ENCODE results near the gene CD3G. TPM values are rescaled to one million over a fixed set of nuclear protein-coding genes. Genes with fewer than 3 reads are reported as not detected.

CD3G gene
- total and polyA plus RNA-seq, 2 experiments from 2014 or later, result not detected

GRCh38 chr11:118343248-118343647, 896 bp upstream of the CD3G start:
- no peaks in the 10 kb centered on the region for H3F3A ChIP-seq (ENCODE audit: insufficient read depth)
- no peaks in the 10 kb centered on the region for H3K36me3 ChIP-seq (ENCODE audit: low read depth)
- no peaks in the 10 kb centered on the region for H3K4me1 ChIP-seq (ENCODE audit: insufficient read depth)
- H3K27ac ChIP-seq, result no peak overlapping the region
- H4K20me1 ChIP-seq (ENCODE audit: insufficient read depth), result no peaks in the 10 kb centered on the region
- no peak overlapping the region for H2AFZ ChIP-seq
- H3K4me3 ChIP-seq, result no peak overlapping the region
- no peak for DNase-seq
- peaks cover 13% of the 10 kb centered on the region for H3K27me3 ChIP-seq (replicated peaks; ENCODE audit: insufficient read depth)
- H3K9me2 ChIP-seq (ENCODE audit: insufficient read depth), result no peaks in the 10 kb centered on the region
- 44 to 50% methylated on average over 9 of the region's 9 CpGs for WGBS, 2 experiments (ENCODE audit: low coverage in 1 of 2, low lambda C conversion rate in 2 of 2, missing lambda C conversion rate in 2 of 2)
- in situ Hi-C loops (cut with MboI), result loop anchor here (10.0 kb wide), 1 partner anchor 148 kb away; no protein-coding TSS in a partner anchor
- no peaks in the 10 kb centered on the region for H3K9me3 ChIP-seq (ENCODE audit: low read depth)
- no peaks in the 10 kb centered on the region for H3K79me2 ChIP-seq (ENCODE audit: insufficient read depth)
- no peak overlapping the region for H3K4me2 ChIP-seq (ENCODE audit: unreplicated experiment)
- H3K9ac ChIP-seq, result no peak overlapping the region
- TF ChIP-seq EZH2phosphoT487 (IDR thresholded peaks at IDR 0.05; ENCODE audit: insufficient read depth, low read depth), result no peak
- TF ChIP-seq EZH2 (IDR thresholded peaks at IDR 0.05; ENCODE audit: insufficient read depth, poor library complexity, severe bottlenecking), result no peak

GRCh38 chr11:118349475-118349874, 5.3 kb downstream of the CD3G start:
- no peaks in the 10 kb centered on the region for H3K9me3 ChIP-seq (ENCODE audit: low read depth)
- WGBS, 2 experiments (ENCODE audit: low coverage in 1 of 2, low lambda C conversion rate in 2 of 2, missing lambda C conversion rate in 2 of 2), result 47 to 56% methylated on average over 6 of the region's 6 CpGs
- in situ Hi-C loops (cut with MboI), result loop anchor here (10.0 kb wide), 1 partner anchor 155 kb away; no protein-coding TSS in a partner anchor
- no peaks in the 10 kb centered on the region for H3K79me2 ChIP-seq (ENCODE audit: insufficient read depth)
- H3K4me3 ChIP-seq, result no peak overlapping the region
- no peak for DNase-seq
- no peak overlapping the region for H3K4me2 ChIP-seq (ENCODE audit: unreplicated experiment)
- H4K20me1 ChIP-seq (ENCODE audit: insufficient read depth), result no peaks in the 10 kb centered on the region
- TF ChIP-seq EZH2phosphoT487 (IDR thresholded peaks at IDR 0.05; ENCODE audit: insufficient read depth, low read depth) (no peak), EZH2 (IDR thresholded peaks at IDR 0.05; ENCODE audit: insufficient read depth, poor library complexity, severe bottlenecking) (no peak)
- no peaks in the 10 kb centered on the region for H3K4me1 ChIP-seq (ENCODE audit: insufficient read depth)
- H3K36me3 ChIP-seq (ENCODE audit: low read depth), result no peaks in the 10 kb centered on the region
- H3K9ac ChIP-seq, result no peak overlapping the region
- no peak overlapping the region for H2AFZ ChIP-seq
- no peak overlapping the region for H3K27ac ChIP-seq
- no peaks in the 10 kb centered on the region for H3K9me2 ChIP-seq (ENCODE audit: insufficient read depth)
- peaks cover 42% of the 10 kb centered on the region for H3K27me3 ChIP-seq (replicated peaks; ENCODE audit: insufficient read depth)
- H3F3A ChIP-seq (ENCODE audit: insufficient read depth), result no peaks in the 10 kb centered on the region

- in situ Hi-C loops (cut with MboI), result no loop called here
- no peak for TF ChIP-seq EZH2 (IDR thresholded peaks at IDR 0.05; ENCODE audit: insufficient read depth, poor library complexity, severe bottlenecking)
- TF ChIP-seq EZH2phosphoT487 (IDR thresholded peaks at IDR 0.05; ENCODE audit: insufficient read depth, low read depth), result no peak
- Histone ChIP-seq H3K36me3 (ENCODE audit: low read depth) (no peaks in the 10 kb centered on the region), H3K79me2 (ENCODE audit: insufficient read depth) (no peaks in the 10 kb centered on the region), H3K4me3 (no peak overlapping the region), H3K9me3 (ENCODE audit: low read depth) (no peaks in the 10 kb centered on the region), H3K9me2 (ENCODE audit: insufficient read depth) (no peaks in the 10 kb centered on the region), H3F3A (ENCODE audit: insufficient read depth) (peaks cover 6% of the 10 kb centered on the region; the same call in 1 of the 2 replicates), H3K9ac (no peak overlapping the region), H2AFZ (no peak overlapping the region), H3K4me2 (ENCODE audit: unreplicated experiment) (no peak overlapping the region), H4K20me1 (ENCODE audit: insufficient read depth) (no peaks in the 10 kb centered on the region), H3K27me3 (replicated peaks; ENCODE audit: insufficient read depth) (peaks cover 30% of the 10 kb centered on the region), H3K4me1 (ENCODE audit: insufficient read depth) (no peaks in the 10 kb centered on the region), H3K27ac (no peak overlapping the region)
- DNase-seq, result peak; percentile 45
- 0 to 4% methylated on average over 4 to 6 of the region's 6 CpGs for WGBS, 2 experiments (ENCODE audit: low coverage in 1 of 2, low lambda C conversion rate in 2 of 2, missing lambda C conversion rate in 2 of 2)
Measured at GRCh38 chr11:118353084-118353710, 9.1 kb downstream of the CD3G start.

- TF ChIP-seq EZH2 (IDR thresholded peaks at IDR 0.05; ENCODE audit: insufficient read depth, poor library complexity, severe bottlenecking) (no peak), EZH2phosphoT487 (IDR thresholded peaks at IDR 0.05; ENCODE audit: insufficient read depth, low read depth) (no peak)
- Histone ChIP-seq H3K4me1 (ENCODE audit: insufficient read depth) (peaks cover 15% of the 10 kb centered on the region), H3K79me2 (ENCODE audit: insufficient read depth) (peaks cover 35% of the 10 kb centered on the region), H3K36me3 (ENCODE audit: low read depth) (no peaks in the 10 kb centered on the region), H3K27me3 (replicated peaks; ENCODE audit: insufficient read depth) (no peaks in the 10 kb centered on the region), H3K27ac (no peak overlapping the region), H3F3A (ENCODE audit: insufficient read depth) (peaks cover 23% of the 10 kb centered on the region), H3K9me3 (ENCODE audit: low read depth) (no peaks in the 10 kb centered on the region), H4K20me1 (ENCODE audit: insufficient read depth) (no peaks in the 10 kb centered on the region), H3K9me2 (ENCODE audit: insufficient read depth) (no peaks in the 10 kb centered on the region), H3K9ac (no peak overlapping the region), H3K4me3 (no peak overlapping the region), H3K4me2 (ENCODE audit: unreplicated experiment) (no peak overlapping the region), H2AFZ (peak overlapping the region; percentile 99)
- peak; percentile 23 for DNase-seq
- in situ Hi-C loops (cut with MboI), result no loop called here
- 8 to 11% methylated on average over 3 of the region's 3 CpGs for WGBS, 2 experiments (ENCODE audit: low coverage in 1 of 2, low lambda C conversion rate in 2 of 2, missing lambda C conversion rate in 2 of 2)
Measured at GRCh38 chr11:118358071-118358470, 13.9 kb downstream of the CD3G start.

All from GM23248 (cell line).